ENCODE measurements around the gene RHBDD1. TPM values are rescaled to one million over a fixed set of nuclear protein-coding genes. Genes with fewer than 3 reads are reported as not detected.

RHBDD1 gene
- polyA plus RNA-seq, 1 donor from 2014 or later: 5.4 TPM

- no peaks in the 10 kb centered on the region for H3K27me3 ChIP-seq (ENCODE audit: insufficient read depth, low read depth, low read length)
- no peak overlapping the region for H3K9ac ChIP-seq (ENCODE audit: low read length)
- no peaks in the 10 kb centered on the region for H3K36me3 ChIP-seq (ENCODE audit: insufficient read depth, low read length)
- no peak overlapping the region for H2AFZ ChIP-seq (ENCODE audit: low read depth, low read length)
- H3K79me2 ChIP-seq (replicated peaks; ENCODE audit: insufficient read depth, low read length): no peaks in the 10 kb centered on the region
- H3K27ac ChIP-seq (ENCODE audit: low read length): no peak overlapping the region
- H3K4me3 ChIP-seq (ENCODE audit: low read length): no peak overlapping the region
- H3K4me2 ChIP-seq (ENCODE audit: low read length): no peak overlapping the region
- TF ChIP-seq RAD21 (conservative IDR thresholded peaks at IDR 0.05): no peak
- no peak for TF ChIP-seq REST (IDR thresholded peaks at IDR 0.05; ENCODE audit: borderline replicate concordance)
- TF ChIP-seq MXI1 (conservative IDR thresholded peaks at IDR 0.05; ENCODE audit: poor library complexity, severe bottlenecking): no peak
- no peak for TF ChIP-seq POLR2AphosphoS5 (IDR thresholded peaks at IDR 0.05)
- no peak for TF ChIP-seq SMC3 (conservative IDR thresholded peaks at IDR 0.05; ENCODE audit: poor library complexity)
- no peak for TF ChIP-seq EP300 (conservative IDR thresholded peaks at IDR 0.05; ENCODE audit: poor library complexity, severe bottlenecking)
- TF ChIP-seq EZH2 (IDR thresholded peaks at IDR 0.05; ENCODE audit: borderline replicate concordance, insufficient read depth, low read length, poor library complexity, severe bottlenecking): no peak
- no peak for TF ChIP-seq CTCF (IDR thresholded peaks at IDR 0.05; ENCODE audit: poor library complexity, severe bottlenecking)
- no peak for TF ChIP-seq TAF1 (IDR thresholded peaks at IDR 0.05; ENCODE audit: low read depth)
- H3K9me3 ChIP-seq (ENCODE audit: low read length): no peaks in the 10 kb centered on the region
- H3F3A ChIP-seq (ENCODE audit: insufficient read depth, low read length, poor library complexity, severe bottlenecking): no peaks in the 10 kb centered on the region
- H3K9me2 ChIP-seq (ENCODE audit: insufficient read depth, low read length): no peaks in the 10 kb centered on the region
- H4K20me1 ChIP-seq (ENCODE audit: insufficient read depth): no peaks in the 10 kb centered on the region
These were observed 73.3 kb downstream of the RHBDD1 start for GRCh38 chr2:226909126-226909525.

DNA sequence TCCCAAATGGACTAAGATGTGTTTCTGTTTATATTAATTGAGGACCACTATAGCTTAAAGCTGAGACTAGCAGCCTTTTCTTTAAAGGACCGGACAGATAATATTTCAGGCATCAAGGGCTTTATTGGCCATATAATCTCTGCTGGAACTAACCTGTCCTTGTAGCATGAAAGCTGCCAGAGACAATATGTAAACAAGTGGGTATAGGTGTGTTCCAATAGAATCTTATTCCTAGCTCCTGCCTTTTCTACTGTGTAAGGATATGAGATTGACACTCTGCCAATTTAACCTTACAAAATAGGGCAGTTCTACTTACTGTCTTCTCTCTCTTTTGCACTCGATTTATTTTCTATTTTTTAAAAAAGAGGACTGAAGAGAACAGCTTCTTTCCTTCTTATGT, 74.0 kb downstream of the RHBDD1 start:
- Histone ChIP-seq H3K36me3 (ENCODE audit: insufficient read depth, low read length) (no peaks in the 10 kb centered on the region), H3K4me3 (ENCODE audit: low read length) (no peak overlapping the region), H3F3A (ENCODE audit: insufficient read depth, low read length, poor library complexity, severe bottlenecking) (no peaks in the 10 kb centered on the region), H3K27ac (ENCODE audit: low read length) (no peak overlapping the region), H3K9me2 (ENCODE audit: insufficient read depth, low read length) (no peaks in the 10 kb centered on the region), H4K20me1 (ENCODE audit: insufficient read depth) (no peaks in the 10 kb centered on the region), H3K9me3 (ENCODE audit: low read length) (no peaks in the 10 kb centered on the region), H3K27me3 (ENCODE audit: insufficient read depth, low read depth, low read length) (no peaks in the 10 kb centered on the region), H2AFZ (ENCODE audit: low read depth, low read length) (no peak overlapping the region), H3K4me2 (ENCODE audit: low read length) (no peak overlapping the region), H3K9ac (ENCODE audit: low read length) (no peak overlapping the region), H3K79me2 (replicated peaks; ENCODE audit: insufficient read depth, low read length) (no peaks in the 10 kb centered on the region)
- TF ChIP-seq EZH2 (IDR thresholded peaks at IDR 0.05; ENCODE audit: borderline replicate concordance, insufficient read depth, low read length, poor library complexity, severe bottlenecking) (no peak), TAF1 (IDR thresholded peaks at IDR 0.05; ENCODE audit: low read depth) (no peak), REST (IDR thresholded peaks at IDR 0.05; ENCODE audit: borderline replicate concordance) (no peak), POLR2AphosphoS5 (IDR thresholded peaks at IDR 0.05) (no peak), MXI1 (conservative IDR thresholded peaks at IDR 0.05; ENCODE audit: poor library complexity, severe bottlenecking) (no peak), RAD21 (conservative IDR thresholded peaks at IDR 0.05) (no peak), SMC3 (conservative IDR thresholded peaks at IDR 0.05; ENCODE audit: poor library complexity) (no peak), EP300 (conservative IDR thresholded peaks at IDR 0.05; ENCODE audit: poor library complexity, severe bottlenecking) (no peak), CTCF (IDR thresholded peaks at IDR 0.05; ENCODE audit: poor library complexity, severe bottlenecking) (no peak)
